ENCODE data around the gene SLC12A7. TPM values are rescaled to one million over a fixed set of nuclear protein-coding genes. Genes with fewer than 3 reads are reported as not detected.

SLC12A7 gene
- total RNA-seq, 4 donors from 2014 or later: 10.6 to 32.2 (median 18.1) TPM

Small RNA genes lying within 50 kb of the gene (microRNA-seq; reads per million reads assigned to microRNA genes)
- gene MIR4635 (ENCODE audit: borderline number of aligned reads in 1 of 2, borderline replicate concordance in 2 of 2): 0 reads per million in 2 donors

Other genes with a start within 250 kb of the SLC12A7 start
- gene BRD9, start 219.3 kb downstream of the SLC12A7 start, total RNA-seq: 10 to 100 TPM; 27.5 to 49.6 (median 28.6) TPM
- 1 to 10 TPM in 3 of 4 donors, under 1 TPM in 1; 0.53 to 3.0 (median 1.6) TPM for gene TRIP13, start 219.2 kb downstream of the SLC12A7 start, total RNA-seq
- 1 to 10 TPM; 2.7 to 9.4 (median 3.5) TPM for gene NKD2, start 103.3 kb downstream of the SLC12A7 start, total RNA-seq
- not detected for gene SLC6A19, start 89.5 kb upstream of the SLC12A7 start, total RNA-seq
- gene SLC6A18, start 113.3 kb upstream of the SLC12A7 start, total RNA-seq: not detected
- gene TERT, start 183.0 kb upstream of the SLC12A7 start, total RNA-seq: under 1 TPM in 2 of 4 donors, not detected in 2; 0.13 to 0.38 TPM
- gene CLPTM1L, start 233.0 kb upstream of the SLC12A7 start, total RNA-seq: 100 to 1,000 TPM in 3 of 4 donors, 10 to 100 TPM in 1; 82.8 to 123 (median 102) TPM